ENCODE measurements around the gene TEX47.

DNA sequence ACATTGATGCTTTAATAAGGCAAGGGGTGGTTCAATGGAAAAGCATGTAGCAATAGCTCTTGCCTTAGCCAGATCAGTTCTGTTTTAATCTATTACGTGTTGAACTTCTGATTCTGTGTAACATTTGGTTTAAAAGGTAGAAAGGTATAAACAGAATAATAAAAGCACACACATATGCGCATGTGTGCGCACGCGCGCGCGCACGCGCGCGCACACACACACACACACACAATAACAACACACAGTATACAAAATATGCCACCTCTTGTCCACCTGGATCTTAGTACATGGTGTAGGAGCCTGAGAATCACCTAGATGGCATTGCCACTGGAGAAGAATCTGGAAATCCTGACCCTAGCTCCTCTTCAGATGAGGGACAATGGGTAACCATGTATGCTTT, 49.6 kb upstream of the TEX47 start:
- TF ChIP-seq, protein P1, sequence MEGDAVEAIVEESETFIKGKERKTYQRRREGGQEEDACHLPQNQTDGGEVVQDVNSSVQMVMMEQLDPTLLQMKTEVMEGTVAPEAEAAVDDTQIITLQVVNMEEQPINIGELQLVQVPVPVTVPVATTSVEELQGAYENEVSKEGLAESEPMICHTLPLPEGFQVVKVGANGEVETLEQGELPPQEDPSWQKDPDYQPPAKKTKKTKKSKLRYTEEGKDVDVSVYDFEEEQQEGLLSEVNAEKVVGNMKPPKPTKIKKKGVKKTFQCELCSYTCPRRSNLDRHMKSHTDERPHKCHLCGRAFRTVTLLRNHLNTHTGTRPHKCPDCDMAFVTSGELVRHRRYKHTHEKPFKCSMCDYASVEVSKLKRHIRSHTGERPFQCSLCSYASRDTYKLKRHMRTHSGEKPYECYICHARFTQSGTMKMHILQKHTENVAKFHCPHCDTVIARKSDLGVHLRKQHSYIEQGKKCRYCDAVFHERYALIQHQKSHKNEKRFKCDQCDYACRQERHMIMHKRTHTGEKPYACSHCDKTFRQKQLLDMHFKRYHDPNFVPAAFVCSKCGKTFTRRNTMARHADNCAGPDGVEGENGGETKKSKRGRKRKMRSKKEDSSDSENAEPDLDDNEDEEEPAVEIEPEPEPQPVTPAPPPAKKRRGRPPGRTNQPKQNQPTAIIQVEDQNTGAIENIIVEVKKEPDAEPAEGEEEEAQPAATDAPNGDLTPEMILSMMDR (IDR thresholded peaks at IDR 0.05) = no peak
- no peak for TF ChIP-seq EZH2 (IDR thresholded peaks at IDR 0.05; ENCODE audit: borderline replicate concordance, insufficient read depth, low read depth, low read length, poor library complexity, severe bottlenecking)
